Ishikawa (cell line): ENCODE measurements around the gene PSMB11.

Source experiments
- CEBPB ChIP-seq: IDR thresholded peaks from 2 replicates; pipeline ENCODE4 v1.6.1; 2012
- CREB1 ChIP-seq: IDR thresholded peaks from 2 replicates; pipeline ENCODE4 v1.6.1; 2012; ENCODE audit warnings: low read depth
- EGR1 ChIP-seq: IDR thresholded peaks from 2 replicates; pipeline ENCODE4 v1.6.1; 2012
- EP300 ChIP-seq: IDR thresholded peaks from 2 replicates; pipeline ENCODE4 v1.6.1; 2012; ENCODE audit warnings: borderline replicate concordance
- FOXM1 ChIP-seq: IDR thresholded peaks from 2 replicates; pipeline ENCODE4 v1.6.1; 2012; ENCODE audit warnings: low read depth, borderline replicate concordance
- NFIC ChIP-seq: IDR thresholded peaks from 2 replicates; pipeline ENCODE4 v1.6.1; 2012
- RAD21 ChIP-seq: IDR thresholded peaks from 2 replicates; pipeline ENCODE4 v1.6.1; 2012; ENCODE audit warnings: low read depth
- TAF1 ChIP-seq: IDR thresholded peaks from 2 replicates; pipeline ENCODE4 v1.6.1; 2012; ENCODE audit warnings: low read depth, mild to moderate bottlenecking
- TCF12 ChIP-seq: IDR thresholded peaks from 2 replicates; pipeline ENCODE4 v1.6.1; 2012; ENCODE audit warnings: low read depth
- TEAD4 ChIP-seq: IDR thresholded peaks from 2 replicates; pipeline ENCODE4 v1.6.1; 2012
- YY1 ChIP-seq: IDR thresholded peaks from 2 replicates; pipeline ENCODE4 v1.6.1; 2012; ENCODE audit warnings: low read depth
- ZBTB7A ChIP-seq: IDR thresholded peaks from 2 replicates; pipeline ENCODE4 v1.6.1; 2012; ENCODE audit warnings: low read depth
- TF ChIP-seq, protein P1 (sequence below): IDR thresholded peaks from 2 replicates; pipeline ENCODE4 v1.6.1; 2012
- TF ChIP-seq, protein P2 (sequence below): IDR thresholded peaks from 2 replicates; pipeline ENCODE4 v1.6.1; 2012
- TF ChIP-seq, protein P3 (sequence below): IDR thresholded peaks from 2 replicates; pipeline ENCODE4 v1.6.1; 2012; ENCODE audit warnings: low read depth, mild to moderate bottlenecking

Gene PSMB11

DNA sequence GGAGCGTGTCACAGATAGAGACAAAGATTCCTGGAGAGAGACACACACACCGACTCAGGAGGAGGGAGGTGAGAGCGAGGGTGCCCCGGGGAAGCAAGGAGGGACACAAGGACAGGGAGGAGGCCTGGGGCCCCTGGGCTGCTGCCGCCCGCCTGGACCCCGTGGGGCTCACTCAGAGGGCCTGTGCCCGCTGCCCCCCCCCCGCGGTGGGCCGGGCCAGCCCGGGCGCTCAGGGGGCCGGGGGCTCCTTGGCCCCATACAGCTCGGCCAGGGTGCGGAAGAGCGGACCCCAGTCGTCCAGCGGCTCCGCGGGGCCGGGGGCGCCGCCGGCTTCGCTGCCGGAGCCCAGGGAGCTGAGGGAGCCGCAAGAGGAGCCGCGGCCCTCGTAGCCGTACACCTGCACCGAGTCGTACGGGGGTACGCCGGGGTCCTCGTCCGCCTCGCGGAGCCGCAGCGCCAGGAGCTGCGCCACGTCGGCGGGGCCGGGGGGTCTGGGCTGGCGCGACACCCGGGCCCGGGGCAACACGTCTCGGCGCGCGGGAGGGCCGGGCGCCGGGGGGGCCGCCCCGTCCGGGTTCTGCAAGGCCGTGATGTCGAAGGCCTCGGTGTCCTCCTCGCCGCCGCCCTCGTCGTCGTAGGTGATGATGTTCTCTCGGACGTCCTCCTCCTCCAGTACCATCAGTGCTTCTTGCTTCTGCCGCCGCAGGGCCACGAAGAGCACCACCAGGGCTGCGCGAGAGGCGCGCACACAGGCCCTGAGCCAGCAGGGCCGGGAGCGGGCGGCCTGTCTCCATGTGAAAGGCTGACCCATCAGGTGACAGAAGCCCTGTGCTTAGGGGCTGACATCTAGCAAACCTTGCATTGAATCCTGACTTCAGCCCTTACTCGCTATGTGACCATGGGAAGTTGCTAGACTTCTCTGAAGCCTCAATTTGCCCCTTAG lies 6.0 kb downstream of the PSMB11 start:
- TF ChIP-seq TCF12 (no peak), NFIC (no peak), EP300 (no peak), CREB1 (no peak), CEBPB (no peak), RAD21 (no peak), ZBTB7A (no peak), TEAD4 (no peak), FOXM1 (no peak), YY1 (no peak), TAF1 (no peak), EGR1 (no peak)
- TF ChIP-seq, protein P1, sequence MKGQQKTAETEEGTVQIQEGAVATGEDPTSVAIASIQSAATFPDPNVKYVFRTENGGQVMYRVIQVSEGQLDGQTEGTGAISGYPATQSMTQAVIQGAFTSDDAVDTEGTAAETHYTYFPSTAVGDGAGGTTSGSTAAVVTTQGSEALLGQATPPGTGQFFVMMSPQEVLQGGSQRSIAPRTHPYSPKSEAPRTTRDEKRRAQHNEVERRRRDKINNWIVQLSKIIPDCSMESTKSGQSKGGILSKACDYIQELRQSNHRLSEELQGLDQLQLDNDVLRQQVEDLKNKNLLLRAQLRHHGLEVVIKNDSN: no peak
- TF ChIP-seq, protein P2, sequence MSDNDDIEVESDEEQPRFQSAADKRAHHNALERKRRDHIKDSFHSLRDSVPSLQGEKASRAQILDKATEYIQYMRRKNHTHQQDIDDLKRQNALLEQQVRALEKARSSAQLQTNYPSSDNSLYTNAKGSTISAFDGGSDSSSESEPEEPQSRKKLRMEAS: no peak
- TF ChIP-seq, protein P3, sequence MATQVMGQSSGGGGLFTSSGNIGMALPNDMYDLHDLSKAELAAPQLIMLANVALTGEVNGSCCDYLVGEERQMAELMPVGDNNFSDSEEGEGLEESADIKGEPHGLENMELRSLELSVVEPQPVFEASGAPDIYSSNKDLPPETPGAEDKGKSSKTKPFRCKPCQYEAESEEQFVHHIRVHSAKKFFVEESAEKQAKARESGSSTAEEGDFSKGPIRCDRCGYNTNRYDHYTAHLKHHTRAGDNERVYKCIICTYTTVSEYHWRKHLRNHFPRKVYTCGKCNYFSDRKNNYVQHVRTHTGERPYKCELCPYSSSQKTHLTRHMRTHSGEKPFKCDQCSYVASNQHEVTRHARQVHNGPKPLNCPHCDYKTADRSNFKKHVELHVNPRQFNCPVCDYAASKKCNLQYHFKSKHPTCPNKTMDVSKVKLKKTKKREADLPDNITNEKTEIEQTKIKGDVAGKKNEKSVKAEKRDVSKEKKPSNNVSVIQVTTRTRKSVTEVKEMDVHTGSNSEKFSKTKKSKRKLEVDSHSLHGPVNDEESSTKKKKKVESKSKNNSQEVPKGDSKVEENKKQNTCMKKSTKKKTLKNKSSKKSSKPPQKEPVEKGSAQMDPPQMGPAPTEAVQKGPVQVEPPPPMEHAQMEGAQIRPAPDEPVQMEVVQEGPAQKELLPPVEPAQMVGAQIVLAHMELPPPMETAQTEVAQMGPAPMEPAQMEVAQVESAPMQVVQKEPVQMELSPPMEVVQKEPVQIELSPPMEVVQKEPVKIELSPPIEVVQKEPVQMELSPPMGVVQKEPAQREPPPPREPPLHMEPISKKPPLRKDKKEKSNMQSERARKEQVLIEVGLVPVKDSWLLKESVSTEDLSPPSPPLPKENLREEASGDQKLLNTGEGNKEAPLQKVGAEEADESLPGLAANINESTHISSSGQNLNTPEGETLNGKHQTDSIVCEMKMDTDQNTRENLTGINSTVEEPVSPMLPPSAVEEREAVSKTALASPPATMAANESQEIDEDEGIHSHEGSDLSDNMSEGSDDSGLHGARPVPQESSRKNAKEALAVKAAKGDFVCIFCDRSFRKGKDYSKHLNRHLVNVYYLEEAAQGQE: no peak

DNA sequence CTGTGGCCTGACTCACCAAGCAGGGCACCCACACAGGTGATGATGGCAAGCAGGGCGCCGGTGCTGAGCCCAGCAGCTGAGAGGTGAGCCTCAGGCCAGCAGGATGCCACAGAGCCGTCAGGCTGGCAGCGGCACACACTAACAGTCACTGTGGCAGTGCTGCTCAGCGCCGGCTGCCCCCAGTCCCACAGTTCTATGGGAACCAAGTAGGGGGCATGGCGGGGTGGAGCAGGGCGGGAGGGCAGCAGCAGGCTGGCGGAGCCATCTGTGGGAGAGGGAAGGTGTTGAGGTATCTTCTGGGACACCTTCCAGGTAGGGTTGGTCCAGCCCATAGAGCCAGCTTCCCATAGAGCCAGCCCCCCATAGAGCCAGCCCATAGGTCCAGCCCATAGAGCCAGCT lies 7.0 kb downstream of the PSMB11 start:
- no peak for TF ChIP-seq NFIC
- TF ChIP-seq, protein P1: no peak
- TF ChIP-seq CREB1: no peak
- TF ChIP-seq FOXM1: no peak
- TF ChIP-seq EGR1: no peak
- TF ChIP-seq CEBPB: no peak
- TF ChIP-seq, protein P3: no peak
- no peak for TF ChIP-seq EP300
- no peak for TF ChIP-seq TCF12

DNA sequence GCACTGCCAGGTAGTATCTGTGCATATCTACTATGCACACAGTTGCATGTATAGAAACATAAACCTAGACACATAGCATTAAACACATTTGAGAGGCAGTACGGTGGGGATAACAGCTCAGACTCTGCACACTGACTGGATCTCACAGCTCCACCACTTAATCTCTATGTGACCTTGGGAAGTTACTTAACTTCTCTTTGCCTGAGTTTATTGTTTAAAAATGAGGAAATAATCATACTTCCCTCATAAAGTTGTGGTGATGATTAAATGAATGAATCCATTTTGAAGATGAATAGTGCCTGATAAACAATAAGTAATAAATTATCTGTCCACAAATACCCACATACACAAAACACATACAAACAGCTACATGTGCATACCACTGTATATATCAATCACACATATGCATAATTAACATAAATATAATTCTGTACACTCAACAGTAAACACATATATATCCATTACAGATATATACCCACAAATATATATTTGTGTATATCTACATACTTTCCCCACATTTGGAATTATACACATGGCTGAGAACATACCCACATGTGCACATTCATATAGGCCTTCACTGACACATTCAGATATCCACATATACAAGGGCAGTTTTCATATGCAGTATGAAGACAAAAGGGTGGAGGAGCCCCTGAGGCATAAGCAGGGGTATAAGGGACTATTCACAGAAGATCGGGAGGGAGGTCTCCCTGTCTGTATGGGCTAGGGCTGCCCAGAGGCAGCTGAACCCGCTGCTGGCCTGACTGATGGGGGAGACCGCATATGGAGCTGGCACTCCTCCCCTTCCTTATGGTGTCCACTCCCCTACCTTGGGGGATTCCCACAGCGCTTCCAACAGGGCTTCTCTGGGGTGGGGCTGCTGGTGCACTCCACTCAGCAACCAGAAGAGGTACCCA lies 9.4 kb downstream of the PSMB11 start:
- no peak for TF ChIP-seq TAF1
- TF ChIP-seq CREB1: no peak
- TF ChIP-seq, protein P1: no peak
- no peak for TF ChIP-seq NFIC
- no peak for TF ChIP-seq ZBTB7A
- no peak for TF ChIP-seq YY1
- no peak for TF ChIP-seq TCF12
- no peak for TF ChIP-seq RAD21
- TF ChIP-seq, protein P3: no peak
- TF ChIP-seq FOXM1: no peak
- TF ChIP-seq, protein P2: no peak
- TF ChIP-seq TEAD4: no peak
- no peak for TF ChIP-seq EP300
- TF ChIP-seq CEBPB: no peak
